GM11168 (cell line): ENCODE results near the gene PTPN22.

Experiments used
- in situ Hi-C: fragments of 300-500 bp; cut with MboI; formaldehyde crosslinking; loops from one replicate; pipeline ENCODE4 v1.12.0; 2022; ENCODE audit warnings: low sequenced_read_pairs; ENCODE audit not compliant: unreplicated experiment

Gene PTPN22

DNA sequence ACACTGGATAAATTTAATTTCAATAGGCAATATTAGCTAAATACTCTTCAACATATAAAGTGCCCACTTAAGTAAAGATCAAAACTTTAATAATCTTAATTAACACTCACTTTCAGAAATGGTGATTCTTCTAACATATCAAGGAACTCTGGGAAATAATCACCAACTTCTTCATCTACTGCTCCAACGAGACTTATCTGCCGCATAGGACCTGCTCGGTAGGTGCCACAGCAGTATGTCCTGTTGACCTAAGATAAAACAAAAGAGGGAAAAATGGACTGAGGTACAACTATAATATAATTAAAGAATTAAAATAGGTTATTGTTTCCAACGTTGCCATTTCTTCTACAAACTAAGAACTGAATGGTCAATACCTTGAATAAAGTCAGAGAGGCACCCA, 94.0 kb downstream of the PTPN22 start:
- in situ Hi-C loops = no loop called here

- in situ Hi-C loops = no loop called here
Measured at GRCh38 chr1:113770031-113770430, 101.5 kb downstream of the PTPN22 start.

GRCh38 chr1:113769601-113769970, 101.9 kb downstream of the PTPN22 start:
- in situ Hi-C loops = no loop called here

DNA sequence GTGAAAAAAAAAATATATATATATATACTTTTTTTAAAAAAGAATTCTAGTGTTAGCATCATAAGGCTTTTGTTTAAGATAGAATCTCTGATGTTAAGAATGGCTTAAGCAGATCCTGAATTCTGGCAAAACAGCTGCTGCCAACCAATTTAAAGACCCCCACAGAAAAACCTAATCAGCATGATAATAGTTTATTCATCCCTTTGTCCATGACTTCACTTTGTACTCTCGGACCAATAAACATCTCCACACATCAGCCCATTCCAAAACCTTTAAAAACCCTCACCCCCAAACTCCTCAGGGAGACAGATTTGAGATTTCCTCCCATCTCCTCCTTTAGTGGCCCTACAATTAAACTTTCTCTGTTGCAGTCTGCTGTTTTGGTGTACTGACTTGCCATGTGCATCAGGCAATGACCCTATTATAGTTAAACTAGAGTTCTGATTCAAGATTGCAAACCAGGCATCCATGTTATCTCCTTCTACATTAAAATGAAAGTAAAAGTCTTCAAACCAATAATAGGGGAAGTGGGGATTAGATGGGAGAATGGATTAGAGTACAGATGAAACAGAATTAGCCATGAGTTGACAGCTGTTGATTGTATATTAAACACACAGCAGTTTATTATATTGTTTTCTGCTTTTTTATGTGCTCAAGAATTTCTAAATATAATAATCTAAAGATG, 102.5 kb downstream of the PTPN22 start:
- in situ Hi-C loops = no loop called here

GRCh38 chr1:113765306-113766230, 105.9 kb downstream of the PTPN22 start:
- in situ Hi-C loops = no loop called here
